Stomach (tissue), 9 donors: Measurements from ENCODE around the gene CLEC16A. TPM values are rescaled to one million over a fixed set of nuclear protein-coding genes. Genes with fewer than 3 reads are reported as not detected.
"Not testable (repeated sequence)": the region's sequence is repeated elsewhere in the genome, so short reads cannot be mapped to it uniquely, and the experiment has no call there.

Experiments used
- DNase-seq, 2 donors: peaks; one replicate each; pipeline versions ENCODE4 v3.0.0 to v3.0.0-alpha.2; 2013 to 2019
- H3K27ac ChIP-seq, 5 donors: fragments of 200-600 bp in 4 of 5; sonication (generic) in 4 of 5; one replicate each; pipeline ENCODE4 v1.5.1; 2013 to 2019; ENCODE audit warnings: mild to moderate bottlenecking in 1 of 5, moderate library complexity in 1 of 5
- H3K27me3 ChIP-seq, 3 donors: fragments of 200-600 bp; sonication (generic); one replicate each; pipeline ENCODE4 v1.5.1; 2017 to 2019; ENCODE audit warnings: mixed run types in 1 of 3
- H3K36me3 ChIP-seq, 4 donors: fragments of 200-600 bp; sonication (generic); 1 replicate in 3 of 4; 2 replicates in 1 of 4; pipeline ENCODE4 v1.5.1; 2016 to 2019
- H3K4me1 ChIP-seq, 4 donors: fragments of 200-600 bp; sonication (generic); one replicate each; pipeline ENCODE4 v1.5.1; 2016 to 2019
- H3K4me3 ChIP-seq, 4 donors: fragments of 200-600 bp; sonication (generic) in 3 of 4; one replicate each; pipeline ENCODE4 v1.5.1; 2016 to 2019; ENCODE audit warnings: mild to moderate bottlenecking in 1 of 4
- H3K9me3 ChIP-seq, 4 donors: fragments of 200-600 bp; sonication (generic); one replicate each; pipeline ENCODE4 v1.5.1; 2016 to 2019
- CTCF ChIP-seq, 7 experiments: fragments of 450-650 bp in 4 of 7; fragments of 200-600 bp in 3 of 7; sonication (generic) in 3 of 7; IDR thresholded peaks; one replicate each; pipeline ENCODE4 v1.5.1; 2016 to 2019; ENCODE audit warnings: antibody characterized with exemption in 7 of 7, control low read depth in 2 of 7, mild to moderate bottlenecking in 1 of 7
- EP300 ChIP-seq: sonication (generic); formaldehyde crosslinking; IDR thresholded peaks from one replicate; pipeline ENCODE4 v1.6.1; 2017; ENCODE audit warnings: antibody characterized with exemption
- POLR2A ChIP-seq, 4 donors: fragments of 450-650 bp; IDR thresholded peaks; one replicate each; pipeline ENCODE4 v1.6.1; 2016; ENCODE audit warnings: antibody characterized with exemption in 4 of 4, control low read depth in 2 of 4, mild to moderate bottlenecking in 1 of 4, moderate library complexity in 1 of 4
- POLR2AphosphoS5 ChIP-seq, 3 donors: sonication (generic); formaldehyde crosslinking; IDR thresholded peaks; one replicate each; pipeline ENCODE4 v1.6.1; 2016; ENCODE audit warnings: antibody characterized with exemption in 3 of 3
- WGBS, 5 donors: extraction: QIAGEN DNeasy Blood & Tissue Kit in 3 of 5; methylation state at CpG; one replicate each; pipeline versions ENCODE4 v1.1.5 to v1.1.7; 2013 to 2018; 5-methylcytosine and 5-hydroxymethylcytosine counted together
- intact Hi-C: fragments of 100-400 bp; cut with DNase I; formaldehyde crosslinking; loops from one replicate; pipeline ENCODE4 v1.15.1; 2023; ENCODE audit warnings: low total_unique reads
- polyA plus RNA-seq, 3 donors: library from polyadenylated mRNA; stranded (reverse); fragments of 200-250 nt; gene quantifications; one replicate each; pipeline ENCODE4 v1.2.3, GENCODE V29; 2013
- total RNA-seq, 5 donors: library from RNA; depleted of rRNA; stranded (reverse); fragments of >200 nt; gene quantifications; one replicate each; pipeline versions ENCODE4 v1.1.0 to v1.2.3, GENCODE V29; 2014 to 2016
- donor health status: healthy with polysubstance abuse.
- donor health status: Bipolar disorder and iron deficiency.
- donor health status: healthy.

Gene CLEC16A
- total and polyA plus RNA-seq, 8 donors: 5.8 to 176 (median 21.8) TPM

GRCh38 chr16:10940501-10941079 is 3.8 kb upstream of the CLEC16A start:
- Histone ChIP-seq H3K4me1 (peaks cover 81 to 86% (median 83%) of the 10 kb centered on the region in 4 donors), H3K4me3 (peak overlapping the region; percentile 83 to 95 (median 88)), H3K27ac (peak overlapping the region in 4 of 5 donors; percentile 66 to 92 (median 88)), H3K36me3 (no peaks in the 10 kb centered on the region), H3K9me3 (no peaks in the 10 kb centered on the region), H3K27me3 (no peaks in the 10 kb centered on the region)
- intact Hi-C loops: no loop called here
- TF ChIP-seq POLR2AphosphoS5 (IDR thresholded peaks at IDR 0.05) (peak in 1 of 3 donors; percentile 8), CTCF (IDR thresholded peaks at IDR 0.05) (no peak), POLR2A (IDR thresholded peaks at IDR 0.05) (no peak), EP300 (no peak)
- WGBS, 5 donors: 8 to 17% (median 15%) methylated on average over 8 of the region's 8 CpGs
- no peak for DNase-seq

- Histone ChIP-seq H3K36me3 (no peaks in the 10 kb centered on the region), H3K9me3 (no peaks in the 10 kb centered on the region), H3K27me3 (no peaks in the 10 kb centered on the region), H3K27ac (peak overlapping the region; percentile 59 to 92 (median 84)), H3K4me3 (peak overlapping the region; percentile 83 to 95 (median 88)), H3K4me1 (peaks cover 81 to 88% (median 86%) of the 10 kb centered on the region in 4 donors)
- TF ChIP-seq POLR2A (IDR thresholded peaks at IDR 0.05): no peak
- no peak for TF ChIP-seq EP300
- TF ChIP-seq POLR2AphosphoS5 (IDR thresholded peaks at IDR 0.05): no peak
- no peak for TF ChIP-seq CTCF (IDR thresholded peaks at IDR 0.05)
- peak in 1 of 2 donors; percentile 49 for DNase-seq
- WGBS, 5 donors: 2 to 4% (median 3%) methylated on average over 6 to 34 of the region's 36 CpGs
- intact Hi-C loops: no loop called here
Observed at GRCh38 chr16:10941127-10941933, 3.0 kb upstream of the CLEC16A start.

- 0 to 2% (median 0%) methylated on average over 12 to 52 of the region's 52 CpGs for WGBS, 5 donors
- DNase-seq, H3K27me3 ChIP-seq, H3K9me3 ChIP-seq, intact Hi-C loops, H3K36me3 ChIP-seq: not testable (repeated sequence)
- Histone ChIP-seq H3K4me1 (peaks cover 81 to 86% (median 84%) of the 10 kb centered on the region in 4 donors), H3K27ac (peak overlapping the region; percentile 59 to 92 (median 85)), H3K4me3 (peak overlapping the region; percentile 83 to 95 (median 88))
Observed at GRCh38 chr16:10941935-10942351, 2.4 kb upstream of the CLEC16A start.

GRCh38 chr16:10942352-10943063 is 1.9 kb upstream of the CLEC16A start, which contains the start of gene DEXI:
Gene DEXI, minus strand, starts transcription at chr16:10942468. Its CDS starts 463 bp downstream, at chr16:10942005.
- Histone ChIP-seq H3K4me1 (peaks cover 77 to 86% (median 82%) of the 10 kb centered on the region in 4 donors), H3K36me3 (no peaks in the 10 kb centered on the region), H3K4me3 (peak within 1 kb of the TSS; percentile 83 to 95 (median 88)), H3K9me3 (no peaks in the 10 kb centered on the region), H3K27ac (peak within 1 kb of the TSS; percentile 59 to 92 (median 85)), H3K27me3 (no peaks in the 10 kb centered on the region)
- TF ChIP-seq POLR2A (IDR thresholded peaks at IDR 0.05): no peak
- TF ChIP-seq POLR2AphosphoS5 (IDR thresholded peaks at IDR 0.05): peak; percentile 86 to 94 (median 91)
- TF ChIP-seq CTCF (IDR thresholded peaks at IDR 0.05): peak in 4 of 7 experiments; percentile 34 to 62 (median 40)
- TF ChIP-seq EP300: no peak
- intact Hi-C loops: no loop called here
- WGBS, 5 donors: 4 to 9% (median 6%) methylated on average over 26 to 55 of the region's 55 CpGs
- peak; percentile 96 to 98 for DNase-seq
